Caco-2 (cell line): Measurements from ENCODE around the gene PROSER2. TPM values are rescaled to one million over a fixed set of nuclear protein-coding genes. Genes with fewer than 3 reads are reported as not detected.
A peak's percentile ranks its signal among the peaks of the same experiment; 100 is the strongest.
"Not testable (repeated sequence)": the region's sequence is repeated elsewhere in the genome, so short reads cannot be mapped to it uniquely, and the experiment has no call there.

Experiments used
- BruUV-seq: library from RNA; stranded (reverse); fragments of 400-500 nt; replicated peaks from 2 replicates; lab custom pipeline; 2021; lab: Mats Ljungman, UMichigan
- CTCF ChIA-PET: fragments of 300-600 bp; sonication (Branson Sonifier 250); formaldehyde crosslinking; loops from one replicate; lab custom pipeline; 2022; ENCODE audit warnings: antibody characterized with exemption; lab: Charles Lee
- POLR2A ChIA-PET: fragments of 300-600 bp; sonication (Branson Sonifier 250); formaldehyde crosslinking; loops from one replicate; lab custom pipeline; 2022; ENCODE audit warnings: antibody characterized with exemption; lab: Charles Lee
- DNase-seq, 2 experiments: peaks; one replicate each; pipeline versions ENCODE4 v3.0.0 to v3.0.0-alpha.2; 2020 to 2022
- H3K27me3 ChIP-seq: replicated peaks from 2 replicates; pipeline ENCODE4 v1.6.0; 2011; ENCODE audit warnings: low read length; ENCODE audit not compliant: control insufficient read depth, insufficient read depth
- H3K36me3 ChIP-seq: 2 replicates; pipeline ENCODE4 v1.5.1; 2011; ENCODE audit warnings: low read length; ENCODE audit not compliant: control insufficient read depth, insufficient read depth
- H3K4me1 ChIP-seq: fragments of 250-450 bp; sonication (Bioruptor Pico); 2 replicates; pipeline ENCODE4 v1.5.1; 2020; ENCODE audit warnings: mild to moderate bottlenecking
- H3K4me3 ChIP-seq: 2 replicates; pipeline ENCODE4 v1.5.1; 2011; ENCODE audit warnings: low read depth, mild to moderate bottlenecking, control low read depth, low read length
- H3K9me3 ChIP-seq: fragments of 250-450 bp; sonication (Bioruptor Pico); 2 replicates; pipeline ENCODE4 v1.5.1; 2020; ENCODE audit warnings: mild to moderate bottlenecking, moderate library complexity
- H3K27ac Mint-ChIP-seq: one replicate; pipeline ENCODE4 v1.8.0; 2022; ENCODE audit warnings: mixed read lengths; ENCODE audit not compliant: unreplicated experiment
- H3K27me3 Mint-ChIP-seq: one replicate; pipeline ENCODE4 v1.8.0; 2022; ENCODE audit warnings: mixed read lengths; ENCODE audit not compliant: insufficient read depth, unreplicated experiment
- H3K36me3 Mint-ChIP-seq: one replicate; pipeline ENCODE4 v1.8.0; 2022; ENCODE audit warnings: mild to moderate bottlenecking, mixed read lengths; ENCODE audit not compliant: insufficient read depth, unreplicated experiment
- H3K4me1 Mint-ChIP-seq: one replicate; pipeline ENCODE4 v1.8.0; 2022; ENCODE audit warnings: low read depth, mixed read lengths; ENCODE audit not compliant: unreplicated experiment
- H3K4me3 Mint-ChIP-seq: one replicate; pipeline ENCODE4 v1.8.0; 2022; ENCODE audit warnings: mild to moderate bottlenecking, moderate library complexity, mixed read lengths; ENCODE audit not compliant: unreplicated experiment
- H3K9me3 Mint-ChIP-seq: one replicate; pipeline ENCODE4 v1.8.0; 2022; ENCODE audit warnings: mixed read lengths; ENCODE audit not compliant: unreplicated experiment
- CTCF ChIP-seq, 2 experiments: fragments of 200-600 bp in 1 of 2; IDR thresholded peaks; 1 replicate in 1 of 2; 2 replicates in 1 of 2; pipeline versions ENCODE4 v1.5.1 to v1.8.0; 2011 to 2022; ENCODE audit warnings: antibody characterized with exemption in 1 of 2, control low read depth in 1 of 2, inconsistent platforms in 1 of 2, low read depth in 1 of 2, low read length in 1 of 2, mild to moderate bottlenecking in 1 of 2, moderate library complexity in 1 of 2; ENCODE audit not compliant: insufficient read depth in 1 of 2, severe bottlenecking in 1 of 2, unreplicated experiment in 1 of 2
- intact Hi-C: fragments of 100-400 bp; cut with micrococcal nuclease; formaldehyde crosslinking; loops from one replicate; pipeline ENCODE4 v1.10.0; 2022; ENCODE audit not compliant: unreplicated experiment
- total RNA-seq: library from RNA; stranded (reverse); gene quantifications from 2 replicates; pipeline ENCODE4 v1.2.3, GENCODE V29; 2022

Gene PROSER2
- total RNA-seq, 1 experiment from 2014 or later, result 134 TPM

- Mint-ChIP-seq H3K27ac (peak overlapping the region; percentile 91), H3K36me3 (peaks cover 94% of the 10 kb centered on the region), H3K27me3 (peaks cover 2% of the 10 kb centered on the region), H3K9me3 (peaks cover 6% of the 10 kb centered on the region), H3K4me3 (no peak overlapping the region), H3K4me1 (peaks cover 57% of the 10 kb centered on the region)
- Histone ChIP-seq H3K27me3 (no peaks in the 10 kb centered on the region), H3K9me3 (no peaks in the 10 kb centered on the region), H3K36me3 (peaks cover 5% of the 10 kb centered on the region), H3K4me3 (no peak overlapping the region), H3K4me1 (peaks cover 56% of the 10 kb centered on the region)
- intact Hi-C loops, result no loop called here
- BruUV-seq, result no TSS peak
- ChIA-PET CTCF (no interaction called here), POLR2A (no interaction called here)
- no peak for DNase-seq
- TF ChIP-seq CTCF (IDR thresholded peaks at IDR 0.05; ENCODE audit: insufficient read depth in 1 of 2, low read depth in 1 of 2, low read length in 1 of 2, severe bottlenecking in 1 of 2, unreplicated experiment in 1 of 2), result no peak
These were observed 26.8 kb downstream of the PROSER2 start for GRCh38 chr10:11849911-11850310.

GRCh38 chr10:11851910-11852309 lies 28.8 kb downstream of the PROSER2 start:
- Histone ChIP-seq H3K4me3 (no peak overlapping the region), H3K9me3 (no peaks in the 10 kb centered on the region), H3K36me3 (peaks cover 5% of the 10 kb centered on the region), H3K4me1 (peaks cover 42% of the 10 kb centered on the region), H3K27me3 (no peaks in the 10 kb centered on the region)
- peaks cover 2% of the 10 kb centered on the region for H3K27me3 Mint-ChIP-seq
- H3K9me3 Mint-ChIP-seq, result peaks cover 6% of the 10 kb centered on the region
- intact Hi-C loops, result no loop called here
- ChIA-PET POLR2A (no interaction called here), CTCF (no interaction called here)
- no peak for DNase-seq
- peaks cover 100% of the 10 kb centered on the region for H3K36me3 Mint-ChIP-seq
- peak overlapping the region; percentile 91 for H3K27ac Mint-ChIP-seq
- H3K4me3 Mint-ChIP-seq, result no peak overlapping the region
- peaks cover 50% of the 10 kb centered on the region for H3K4me1 Mint-ChIP-seq
- no peak for TF ChIP-seq CTCF (IDR thresholded peaks at IDR 0.05; ENCODE audit: insufficient read depth in 1 of 2, low read depth in 1 of 2, low read length in 1 of 2, severe bottlenecking in 1 of 2, unreplicated experiment in 1 of 2)
- BruUV-seq, result no TSS peak

- H3K9me3 Mint-ChIP-seq, H3K27ac Mint-ChIP-seq, BruUV-seq, H3K9me3 ChIP-seq, H3K36me3 ChIP-seq, H3K27me3 ChIP-seq, intact Hi-C loops, DNase-seq, POLR2A ChIA-PET, H3K4me3 ChIP-seq, H3K4me3 Mint-ChIP-seq, H3K27me3 Mint-ChIP-seq: not testable (repeated sequence)
- peaks cover 37% of the 10 kb centered on the region for H3K4me1 ChIP-seq
- peaks cover 100% of the 10 kb centered on the region for H3K36me3 Mint-ChIP-seq
- CTCF ChIA-PET, result interaction anchor here (2.6 kb wide), 1 partner anchor 70 kb away, joined by 11 read pairs; no protein-coding TSS in a partner anchor
- peaks cover 47% of the 10 kb centered on the region for H3K4me1 Mint-ChIP-seq
These were observed 29.5 kb downstream of the PROSER2 start for GRCh38 chr10:11852637-11853036.
